B cell (primary cell): Measurements from ENCODE around the gene SYNE2.

ENCODE experiments used
- EZH2 ChIP-seq: IDR thresholded peaks from 2 replicates; pipeline ENCODE4 v1.6.1; 2012; ENCODE audit warnings: borderline replicate concordance, low read depth, mild to moderate bottlenecking, moderate library complexity, low read length; ENCODE audit not compliant: insufficient read depth, poor library complexity, severe bottlenecking
- TF ChIP-seq, protein P1 (sequence below): fragments of 200-600 bp; IDR thresholded peaks from one replicate; pipeline ENCODE4 v1.8.0; 2022; ENCODE audit warnings: antibody characterized with exemption, mild to moderate bottlenecking

DNA sequence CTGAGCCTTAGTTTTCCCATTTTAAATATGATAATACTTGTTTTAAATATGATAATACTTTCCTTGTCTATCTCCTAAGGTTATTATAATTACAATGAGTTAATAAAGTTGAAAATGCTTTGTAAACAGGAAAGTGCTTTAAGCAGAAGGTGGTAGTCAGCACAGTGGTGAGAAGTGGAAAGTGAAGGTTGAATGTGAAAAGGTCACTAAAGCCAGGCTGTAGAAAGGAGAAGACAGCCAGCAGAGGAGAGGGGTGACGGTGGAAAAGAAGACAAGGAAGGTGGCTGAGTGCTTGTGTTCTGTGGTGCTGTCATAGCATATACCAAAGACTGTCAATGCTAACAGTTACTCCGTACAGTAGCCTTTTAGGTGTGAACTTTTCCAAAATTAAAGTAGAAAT lies 323.5 kb downstream of the SYNE2 start:
- TF ChIP-seq, protein P1, sequence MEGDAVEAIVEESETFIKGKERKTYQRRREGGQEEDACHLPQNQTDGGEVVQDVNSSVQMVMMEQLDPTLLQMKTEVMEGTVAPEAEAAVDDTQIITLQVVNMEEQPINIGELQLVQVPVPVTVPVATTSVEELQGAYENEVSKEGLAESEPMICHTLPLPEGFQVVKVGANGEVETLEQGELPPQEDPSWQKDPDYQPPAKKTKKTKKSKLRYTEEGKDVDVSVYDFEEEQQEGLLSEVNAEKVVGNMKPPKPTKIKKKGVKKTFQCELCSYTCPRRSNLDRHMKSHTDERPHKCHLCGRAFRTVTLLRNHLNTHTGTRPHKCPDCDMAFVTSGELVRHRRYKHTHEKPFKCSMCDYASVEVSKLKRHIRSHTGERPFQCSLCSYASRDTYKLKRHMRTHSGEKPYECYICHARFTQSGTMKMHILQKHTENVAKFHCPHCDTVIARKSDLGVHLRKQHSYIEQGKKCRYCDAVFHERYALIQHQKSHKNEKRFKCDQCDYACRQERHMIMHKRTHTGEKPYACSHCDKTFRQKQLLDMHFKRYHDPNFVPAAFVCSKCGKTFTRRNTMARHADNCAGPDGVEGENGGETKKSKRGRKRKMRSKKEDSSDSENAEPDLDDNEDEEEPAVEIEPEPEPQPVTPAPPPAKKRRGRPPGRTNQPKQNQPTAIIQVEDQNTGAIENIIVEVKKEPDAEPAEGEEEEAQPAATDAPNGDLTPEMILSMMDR = no peak
- TF ChIP-seq EZH2 = no peak
